ENCODE data around the gene STKLD1.

The STKLD1 gene

DNA sequence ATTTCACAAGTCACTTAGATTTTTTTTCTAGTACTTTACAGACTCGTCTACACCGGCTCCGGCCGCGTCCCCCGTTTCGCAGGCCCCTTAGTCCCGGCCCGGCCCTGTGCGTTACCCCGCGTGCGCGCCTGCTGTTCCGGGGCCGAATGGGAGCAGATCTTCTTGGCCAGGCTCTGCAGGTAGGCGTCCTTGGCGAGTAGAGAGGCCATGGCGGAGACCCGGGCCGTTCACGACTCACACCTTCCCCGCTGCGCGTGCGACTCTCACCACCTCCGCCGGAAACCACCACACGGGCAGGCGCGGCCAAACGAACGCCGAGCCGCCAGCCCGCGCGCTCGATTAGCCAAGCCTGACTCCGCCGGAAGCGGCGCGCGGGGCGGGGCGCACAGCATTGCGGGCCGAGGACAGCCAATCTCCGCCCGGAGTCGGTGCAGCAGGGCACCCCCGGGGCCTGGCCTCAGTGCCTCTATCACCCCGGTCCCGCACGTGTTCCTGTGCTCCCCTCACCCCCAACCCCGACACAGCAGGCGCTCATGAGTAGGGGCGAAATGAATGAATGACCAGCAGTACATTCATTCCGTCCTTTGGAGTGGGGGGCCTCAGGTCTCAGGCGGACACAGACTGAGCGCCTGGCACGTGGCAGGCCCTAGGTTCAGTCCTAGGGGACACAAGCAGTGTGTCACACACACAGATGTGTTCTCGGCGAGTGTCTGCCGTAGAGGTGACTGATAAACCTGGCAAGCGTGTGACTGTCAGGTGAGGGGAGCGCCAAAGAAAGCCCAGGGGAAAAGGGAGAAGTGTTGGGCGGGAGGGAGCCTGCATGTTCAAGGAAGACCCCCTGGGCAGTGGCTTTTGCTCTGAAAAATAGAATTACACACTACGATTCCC, 40.0 kb upstream of the STKLD1 start, which contains the start of gene SURF6 (continued):
- TF ChIP-seq OVOL3 (tag by site-specific recombination; IDR thresholded peaks at IDR 0.05) (peak; percentile 43; the same call in 1 of the 2 replicates), ZNF629 (tag by site-specific recombination; IDR thresholded peaks at IDR 0.05) (peak; percentile 80), PRDM1 (tag by site-specific recombination; IDR thresholded peaks at IDR 0.05) (peak; percentile 78), ZNF777 (tag by site-specific recombination; IDR thresholded peaks at IDR 0.05; ENCODE audit: borderline replicate concordance) (no peak), ZBTB7A (tag by site-specific recombination; IDR thresholded peaks at IDR 0.05; ENCODE audit: low read depth) (peak; percentile 11; the same call in 1 of the 2 replicates), ZNF670 (tag by site-specific recombination; IDR thresholded peaks at IDR 0.05; ENCODE audit: low read depth) (no peak), ZNF792 (tag by site-specific recombination; IDR thresholded peaks at IDR 0.05) (no peak), ZNF585B (tag by site-specific recombination; IDR thresholded peaks at IDR 0.05) (peak; percentile 3; the same call in 1 of the 2 replicates), ZIC2 (tag by site-specific recombination; IDR thresholded peaks at IDR 0.05) (peak; percentile 82), ZBTB1 (tag by site-specific recombination; IDR thresholded peaks at IDR 0.05) (peak; percentile 84), ZNF664 (tag by site-specific recombination; IDR thresholded peaks at IDR 0.05) (no peak), ZNF654 (tag by site-specific recombination; IDR thresholded peaks at IDR 0.05; ENCODE audit: low read depth) (0 out of 2 replicates have a peak, but pooled peaks have one; percentile 2), ZNF571 (tag by site-specific recombination; IDR thresholded peaks at IDR 0.05) (no peak), ZNF776 (tag by site-specific recombination; IDR thresholded peaks at IDR 0.05; ENCODE audit: borderline replicate concordance) (no peak), GLIS1 (tag by site-specific recombination; IDR thresholded peaks at IDR 0.05) (peak; percentile 83), KLF10 (tag by site-specific recombination; IDR thresholded peaks at IDR 0.05) (peak; percentile 66), ZNF76 (tag by site-specific recombination; IDR thresholded peaks at IDR 0.05; ENCODE audit: borderline replicate concordance, low read depth) (peak; percentile 80; the same call in 1 of the 2 replicates), ZNF146 (tag by site-specific recombination; IDR thresholded peaks at IDR 0.05) (0 out of 2 replicates have a peak, but pooled peaks have one; percentile 6), SETDB1 (IDR thresholded peaks at IDR 0.05; ENCODE audit: insufficient read length, low read length) (no peak), BCL11B (tag by site-specific recombination; IDR thresholded peaks at IDR 0.05; ENCODE audit: low read depth) (peak; percentile 58; the same call in 1 of the 2 replicates), ZNF561 (tag by site-specific recombination; IDR thresholded peaks at IDR 0.05; ENCODE audit: borderline replicate concordance) (peak; percentile 94)
- TF ChIP-seq, protein P1, sequence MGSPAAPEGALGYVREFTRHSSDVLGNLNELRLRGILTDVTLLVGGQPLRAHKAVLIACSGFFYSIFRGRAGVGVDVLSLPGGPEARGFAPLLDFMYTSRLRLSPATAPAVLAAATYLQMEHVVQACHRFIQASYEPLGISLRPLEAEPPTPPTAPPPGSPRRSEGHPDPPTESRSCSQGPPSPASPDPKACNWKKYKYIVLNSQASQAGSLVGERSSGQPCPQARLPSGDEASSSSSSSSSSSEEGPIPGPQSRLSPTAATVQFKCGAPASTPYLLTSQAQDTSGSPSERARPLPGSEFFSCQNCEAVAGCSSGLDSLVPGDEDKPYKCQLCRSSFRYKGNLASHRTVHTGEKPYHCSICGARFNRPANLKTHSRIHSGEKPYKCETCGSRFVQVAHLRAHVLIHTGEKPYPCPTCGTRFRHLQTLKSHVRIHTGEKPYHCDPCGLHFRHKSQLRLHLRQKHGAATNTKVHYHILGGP (tag by site-specific recombination; IDR thresholded peaks at IDR 0.05), result no peak
- TF ChIP-seq, protein P2, sequence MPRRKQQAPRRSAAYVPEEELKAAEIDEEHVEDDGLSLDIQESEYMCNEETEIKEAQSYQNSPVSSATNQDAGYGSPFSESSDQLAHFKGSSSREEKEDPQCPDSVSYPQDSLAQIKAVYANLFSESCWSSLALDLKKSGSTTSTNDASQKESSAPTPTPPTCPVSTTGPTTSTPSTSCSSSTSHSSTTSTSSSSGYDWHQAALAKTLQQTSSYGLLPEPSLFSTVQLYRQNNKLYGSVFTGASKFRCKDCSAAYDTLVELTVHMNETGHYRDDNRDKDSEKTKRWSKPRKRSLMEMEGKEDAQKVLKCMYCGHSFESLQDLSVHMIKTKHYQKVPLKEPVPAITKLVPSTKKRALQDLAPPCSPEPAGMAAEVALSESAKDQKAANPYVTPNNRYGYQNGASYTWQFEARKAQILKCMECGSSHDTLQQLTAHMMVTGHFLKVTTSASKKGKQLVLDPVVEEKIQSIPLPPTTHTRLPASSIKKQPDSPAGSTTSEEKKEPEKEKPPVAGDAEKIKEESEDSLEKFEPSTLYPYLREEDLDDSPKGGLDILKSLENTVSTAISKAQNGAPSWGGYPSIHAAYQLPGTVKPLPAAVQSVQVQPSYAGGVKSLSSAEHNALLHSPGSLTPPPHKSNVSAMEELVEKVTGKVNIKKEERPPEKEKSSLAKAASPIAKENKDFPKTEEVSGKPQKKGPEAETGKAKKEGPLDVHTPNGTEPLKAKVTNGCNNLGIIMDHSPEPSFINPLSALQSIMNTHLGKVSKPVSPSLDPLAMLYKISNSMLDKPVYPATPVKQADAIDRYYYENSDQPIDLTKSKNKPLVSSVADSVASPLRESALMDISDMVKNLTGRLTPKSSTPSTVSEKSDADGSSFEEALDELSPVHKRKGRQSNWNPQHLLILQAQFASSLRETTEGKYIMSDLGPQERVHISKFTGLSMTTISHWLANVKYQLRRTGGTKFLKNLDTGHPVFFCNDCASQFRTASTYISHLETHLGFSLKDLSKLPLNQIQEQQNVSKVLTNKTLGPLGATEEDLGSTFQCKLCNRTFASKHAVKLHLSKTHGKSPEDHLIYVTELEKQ (tag by site-specific recombination; IDR thresholded peaks at IDR 0.05; ENCODE audit: borderline replicate concordance), result no peak; the same call in 1 of the 2 replicates
- TF ChIP-seq, protein P3, sequence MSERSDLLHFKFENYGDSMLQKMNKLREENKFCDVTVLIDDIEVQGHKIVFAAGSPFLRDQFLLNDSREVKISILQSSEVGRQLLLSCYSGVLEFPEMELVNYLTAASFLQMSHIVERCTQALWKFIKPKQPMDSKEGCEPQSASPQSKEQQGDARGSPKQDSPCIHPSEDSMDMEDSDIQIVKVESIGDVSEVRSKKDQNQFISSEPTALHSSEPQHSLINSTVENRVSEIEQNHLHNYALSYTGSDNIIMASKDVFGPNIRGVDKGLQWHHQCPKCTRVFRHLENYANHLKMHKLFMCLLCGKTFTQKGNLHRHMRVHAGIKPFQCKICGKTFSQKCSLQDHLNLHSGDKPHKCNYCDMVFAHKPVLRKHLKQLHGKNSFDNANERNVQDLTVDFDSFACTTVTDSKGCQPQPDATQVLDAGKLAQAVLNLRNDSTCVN (tag by site-specific recombination; optimal IDR thresholded peaks at IDR 0.05), result peak; percentile 99
- TF ChIP-seq, protein P4, sequence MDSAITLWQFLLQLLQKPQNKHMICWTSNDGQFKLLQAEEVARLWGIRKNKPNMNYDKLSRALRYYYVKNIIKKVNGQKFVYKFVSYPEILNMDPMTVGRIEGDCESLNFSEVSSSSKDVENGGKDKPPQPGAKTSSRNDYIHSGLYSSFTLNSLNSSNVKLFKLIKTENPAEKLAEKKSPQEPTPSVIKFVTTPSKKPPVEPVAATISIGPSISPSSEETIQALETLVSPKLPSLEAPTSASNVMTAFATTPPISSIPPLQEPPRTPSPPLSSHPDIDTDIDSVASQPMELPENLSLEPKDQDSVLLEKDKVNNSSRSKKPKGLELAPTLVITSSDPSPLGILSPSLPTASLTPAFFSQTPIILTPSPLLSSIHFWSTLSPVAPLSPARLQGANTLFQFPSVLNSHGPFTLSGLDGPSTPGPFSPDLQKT (IDR thresholded peaks at IDR 0.05; ENCODE audit: borderline replicate concordance, low read depth, low read length), result peak; percentile 98
- TF ChIP-seq, protein P5, sequence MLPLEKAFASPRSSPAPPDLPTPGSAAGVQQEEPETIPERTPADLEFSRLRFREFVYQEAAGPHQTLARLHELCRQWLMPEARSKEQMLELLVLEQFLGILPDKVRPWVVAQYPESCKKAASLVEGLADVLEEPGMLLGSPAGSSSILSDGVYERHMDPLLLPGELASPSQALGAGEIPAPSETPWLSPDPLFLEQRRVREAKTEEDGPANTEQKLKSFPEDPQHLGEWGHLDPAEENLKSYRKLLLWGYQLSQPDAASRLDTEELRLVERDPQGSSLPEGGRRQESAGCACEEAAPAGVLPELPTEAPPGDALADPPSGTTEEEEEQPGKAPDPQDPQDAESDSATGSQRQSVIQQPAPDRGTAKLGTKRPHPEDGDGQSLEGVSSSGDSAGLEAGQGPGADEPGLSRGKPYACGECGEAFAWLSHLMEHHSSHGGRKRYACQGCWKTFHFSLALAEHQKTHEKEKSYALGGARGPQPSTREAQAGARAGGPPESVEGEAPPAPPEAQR (tag by site-specific recombination; IDR thresholded peaks at IDR 0.05), result no peak
- TF ChIP-seq, protein P6, sequence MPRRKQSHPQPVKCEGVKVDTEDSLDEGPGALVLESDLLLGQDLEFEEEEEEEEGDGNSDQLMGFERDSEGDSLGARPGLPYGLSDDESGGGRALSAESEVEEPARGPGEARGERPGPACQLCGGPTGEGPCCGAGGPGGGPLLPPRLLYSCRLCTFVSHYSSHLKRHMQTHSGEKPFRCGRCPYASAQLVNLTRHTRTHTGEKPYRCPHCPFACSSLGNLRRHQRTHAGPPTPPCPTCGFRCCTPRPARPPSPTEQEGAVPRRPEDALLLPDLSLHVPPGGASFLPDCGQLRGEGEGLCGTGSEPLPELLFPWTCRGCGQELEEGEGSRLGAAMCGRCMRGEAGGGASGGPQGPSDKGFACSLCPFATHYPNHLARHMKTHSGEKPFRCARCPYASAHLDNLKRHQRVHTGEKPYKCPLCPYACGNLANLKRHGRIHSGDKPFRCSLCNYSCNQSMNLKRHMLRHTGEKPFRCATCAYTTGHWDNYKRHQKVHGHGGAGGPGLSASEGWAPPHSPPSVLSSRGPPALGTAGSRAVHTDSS (tag by site-specific recombination; IDR thresholded peaks at IDR 0.05), result no peak
- TF ChIP-seq, protein P7, sequence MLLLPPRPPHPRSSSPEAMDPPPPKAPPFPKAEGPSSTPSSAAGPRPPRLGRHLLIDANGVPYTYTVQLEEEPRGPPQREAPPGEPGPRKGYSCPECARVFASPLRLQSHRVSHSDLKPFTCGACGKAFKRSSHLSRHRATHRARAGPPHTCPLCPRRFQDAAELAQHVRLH (tag by site-specific recombination; IDR thresholded peaks at IDR 0.05), result peak; percentile 89
